AG10803 (cell line): ENCODE measurements around the gene CD4.
"Not testable (repeated sequence)": the region's sequence is repeated elsewhere in the genome, so short reads cannot be mapped to it uniquely, and the experiment has no call there.

ENCODE experiments used
- DNase-seq: peaks from one replicate; pipeline ENCODE4 v3.0.0; 2010; ENCODE audit warnings: low read depth
- H3K4me3 ChIP-seq: 2 replicates; pipeline ENCODE4 v1.5.1; 2011; ENCODE audit warnings: mild to moderate bottlenecking, low read length, control low read depth
- TF ChIP-seq, protein P1 (sequence below): conservative IDR thresholded peaks from 2 replicates; pipeline ENCODE4 v1.5.1; 2011; ENCODE audit warnings: mild to moderate bottlenecking, low read length, control low read depth, inconsistent platforms

Gene CD4

GRCh38 chr12:6867413-6868210 lies 78.3 kb downstream of the CD4 start, which contains the start of gene TPI1:
Gene TPI1 (plus strand): TSS chr12:6867531. CDS start chr12:6867567, 36 bp downstream.
- DNase-seq, result peak; percentile 78
- H3K4me3 ChIP-seq, result peak within 1 kb of the TSS; percentile 94
- TF ChIP-seq, protein P1, sequence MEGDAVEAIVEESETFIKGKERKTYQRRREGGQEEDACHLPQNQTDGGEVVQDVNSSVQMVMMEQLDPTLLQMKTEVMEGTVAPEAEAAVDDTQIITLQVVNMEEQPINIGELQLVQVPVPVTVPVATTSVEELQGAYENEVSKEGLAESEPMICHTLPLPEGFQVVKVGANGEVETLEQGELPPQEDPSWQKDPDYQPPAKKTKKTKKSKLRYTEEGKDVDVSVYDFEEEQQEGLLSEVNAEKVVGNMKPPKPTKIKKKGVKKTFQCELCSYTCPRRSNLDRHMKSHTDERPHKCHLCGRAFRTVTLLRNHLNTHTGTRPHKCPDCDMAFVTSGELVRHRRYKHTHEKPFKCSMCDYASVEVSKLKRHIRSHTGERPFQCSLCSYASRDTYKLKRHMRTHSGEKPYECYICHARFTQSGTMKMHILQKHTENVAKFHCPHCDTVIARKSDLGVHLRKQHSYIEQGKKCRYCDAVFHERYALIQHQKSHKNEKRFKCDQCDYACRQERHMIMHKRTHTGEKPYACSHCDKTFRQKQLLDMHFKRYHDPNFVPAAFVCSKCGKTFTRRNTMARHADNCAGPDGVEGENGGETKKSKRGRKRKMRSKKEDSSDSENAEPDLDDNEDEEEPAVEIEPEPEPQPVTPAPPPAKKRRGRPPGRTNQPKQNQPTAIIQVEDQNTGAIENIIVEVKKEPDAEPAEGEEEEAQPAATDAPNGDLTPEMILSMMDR, result no peak

GRCh38 chr12:6868211-6869048 lies 79.1 kb downstream of the CD4 start:
- TF ChIP-seq, protein P1, result peak; percentile 41
- no peak for DNase-seq
- peak overlapping the region; percentile 94 for H3K4me3 ChIP-seq

DNA sequence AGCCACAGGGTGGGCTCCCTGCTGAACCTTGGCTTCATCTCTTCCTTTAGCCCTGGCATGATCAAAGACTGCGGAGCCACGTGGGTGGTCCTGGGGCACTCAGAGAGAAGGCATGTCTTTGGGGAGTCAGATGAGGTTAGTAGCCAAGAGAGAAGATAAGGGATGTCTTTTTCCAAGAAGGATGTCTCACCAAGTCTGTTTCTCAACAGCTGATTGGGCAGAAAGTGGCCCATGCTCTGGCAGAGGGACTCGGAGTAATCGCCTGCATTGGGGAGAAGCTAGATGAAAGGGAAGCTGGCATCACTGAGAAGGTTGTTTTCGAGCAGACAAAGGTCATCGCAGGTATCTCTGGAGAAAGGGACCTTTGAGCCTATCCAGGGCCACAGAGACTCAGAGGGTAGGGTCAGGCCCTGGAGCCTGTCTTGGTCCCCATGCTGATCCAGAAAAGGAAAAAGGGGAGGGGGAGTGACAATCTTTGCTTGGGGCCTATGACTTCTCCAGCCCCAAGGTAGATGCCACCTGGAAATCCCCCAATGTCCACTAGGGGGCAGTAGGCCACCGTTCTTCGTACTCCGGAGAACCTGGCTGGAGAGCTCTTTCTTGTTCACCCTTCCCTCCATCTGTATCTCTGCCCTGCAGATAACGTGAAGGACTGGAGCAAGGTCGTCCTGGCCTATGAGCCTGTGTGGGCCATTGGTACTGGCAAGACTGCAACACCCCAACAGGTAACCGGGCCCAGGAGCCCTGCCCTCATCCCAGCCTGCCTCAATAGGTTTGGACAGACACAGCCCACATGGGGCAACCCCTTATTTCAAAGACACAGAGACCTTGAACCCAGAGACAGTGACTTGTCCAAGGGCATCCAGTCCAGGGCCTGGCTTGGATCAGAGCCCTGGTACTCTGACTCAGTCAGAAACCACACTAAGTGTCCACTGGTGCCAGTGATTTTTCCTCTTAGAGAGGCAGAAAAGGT lies 80.0 kb downstream of the CD4 start:
- DNase-seq, result peak; percentile 64
- H3K4me3 ChIP-seq, result peak overlapping the region; percentile 94

DNA sequence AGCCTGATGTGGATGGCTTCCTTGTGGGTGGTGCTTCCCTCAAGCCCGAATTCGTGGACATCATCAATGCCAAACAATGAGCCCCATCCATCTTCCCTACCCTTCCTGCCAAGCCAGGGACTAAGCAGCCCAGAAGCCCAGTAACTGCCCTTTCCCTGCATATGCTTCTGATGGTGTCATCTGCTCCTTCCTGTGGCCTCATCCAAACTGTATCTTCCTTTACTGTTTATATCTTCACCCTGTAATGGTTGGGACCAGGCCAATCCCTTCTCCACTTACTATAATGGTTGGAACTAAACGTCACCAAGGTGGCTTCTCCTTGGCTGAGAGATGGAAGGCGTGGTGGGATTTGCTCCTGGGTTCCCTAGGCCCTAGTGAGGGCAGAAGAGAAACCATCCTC lies 81.0 kb downstream of the CD4 start:
- not testable (repeated sequence) for DNase-seq, H3K4me3 ChIP-seq

More for the DNA sequence above, 80.0 kb downstream of the CD4 start:
- TF ChIP-seq, protein P1, result peak; percentile 87
